ENCODE measurements around the gene UNC79.

GRCh38 chr14:93686268-93686667, 255.5 kb downstream of the UNC79 start:
- TF ChIP-seq CTCF (IDR thresholded peaks at IDR 0.05; ENCODE audit: insufficient read depth, low read length, poor library complexity, severe bottlenecking), result no peak
- no peak for TF ChIP-seq EZH2phosphoT487 (conservative IDR thresholded peaks at IDR 0.05; ENCODE audit: low read length)
